Thyroid gland (tissue), 4 donors: Measurements from ENCODE around the gene LDLRAD3.

Source experiments
- POLR2A ChIP-seq, 2 donors: fragments of 450-650 bp; IDR thresholded peaks; one replicate each; pipeline ENCODE4 v1.6.1; 2017; ENCODE audit warnings: antibody characterized with exemption in 2 of 2, mild to moderate bottlenecking in 2 of 2, moderate library complexity in 1 of 2
- TF ChIP-seq, protein P1 (sequence below), 6 experiments: fragments of 200-600 bp in 3 of 6; fragments of 450-650 bp in 3 of 6; sonication (generic) in 3 of 6; IDR thresholded peaks; one replicate each; pipeline ENCODE4 v1.5.1; 2016 to 2019; ENCODE audit warnings: antibody characterized with exemption in 6 of 6, mild to moderate bottlenecking in 2 of 6, inconsistent platforms in 1 of 6, moderate library complexity in 1 of 6

DNA sequence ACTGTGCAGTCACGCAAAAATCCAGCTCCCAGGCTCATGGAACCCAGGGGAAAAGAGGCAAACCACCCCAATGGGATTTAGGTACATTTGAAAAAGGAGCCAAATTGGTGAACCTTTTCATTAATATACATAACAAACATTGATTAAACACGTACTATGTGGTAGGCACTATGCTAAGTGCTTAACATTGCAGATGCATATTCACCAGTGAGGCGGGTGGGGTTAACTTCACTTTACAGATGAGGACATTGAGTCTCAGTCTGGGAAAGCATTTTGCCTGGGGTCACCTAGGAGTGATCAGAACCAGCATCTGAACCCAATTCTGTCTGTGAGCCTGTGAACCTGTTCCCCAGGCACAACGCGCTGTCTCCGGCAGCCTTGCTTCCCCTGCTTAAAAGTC is 199.0 kb downstream of the LDLRAD3 start:
- TF ChIP-seq, protein P1, sequence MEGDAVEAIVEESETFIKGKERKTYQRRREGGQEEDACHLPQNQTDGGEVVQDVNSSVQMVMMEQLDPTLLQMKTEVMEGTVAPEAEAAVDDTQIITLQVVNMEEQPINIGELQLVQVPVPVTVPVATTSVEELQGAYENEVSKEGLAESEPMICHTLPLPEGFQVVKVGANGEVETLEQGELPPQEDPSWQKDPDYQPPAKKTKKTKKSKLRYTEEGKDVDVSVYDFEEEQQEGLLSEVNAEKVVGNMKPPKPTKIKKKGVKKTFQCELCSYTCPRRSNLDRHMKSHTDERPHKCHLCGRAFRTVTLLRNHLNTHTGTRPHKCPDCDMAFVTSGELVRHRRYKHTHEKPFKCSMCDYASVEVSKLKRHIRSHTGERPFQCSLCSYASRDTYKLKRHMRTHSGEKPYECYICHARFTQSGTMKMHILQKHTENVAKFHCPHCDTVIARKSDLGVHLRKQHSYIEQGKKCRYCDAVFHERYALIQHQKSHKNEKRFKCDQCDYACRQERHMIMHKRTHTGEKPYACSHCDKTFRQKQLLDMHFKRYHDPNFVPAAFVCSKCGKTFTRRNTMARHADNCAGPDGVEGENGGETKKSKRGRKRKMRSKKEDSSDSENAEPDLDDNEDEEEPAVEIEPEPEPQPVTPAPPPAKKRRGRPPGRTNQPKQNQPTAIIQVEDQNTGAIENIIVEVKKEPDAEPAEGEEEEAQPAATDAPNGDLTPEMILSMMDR (IDR thresholded peaks at IDR 0.05), result no peak
- no peak for TF ChIP-seq POLR2A (IDR thresholded peaks at IDR 0.05)
